CD4-positive, alpha-beta T cell (primary cell): ENCODE results near the gene S100A6. TPM values are rescaled to one million over a fixed set of nuclear protein-coding genes. Genes with fewer than 3 reads are reported as not detected.
"Not testable (repeated sequence)": the region's sequence is repeated elsewhere in the genome, so short reads cannot be mapped to it uniquely, and the experiment has no call there.

Experiments used
- ATAC-seq: fragments of 200-7000 bp; cut with Tn5 transposase; one replicate; pipeline ENCODE4 v1.10.0; 2022; ENCODE audit warnings: mild to moderate bottlenecking; ENCODE audit not compliant: poor library complexity
- CTCF ChIA-PET: fragments of 350-600 bp; sonication (Branson Sonifier 250); formaldehyde crosslinking; loops from one replicate; lab custom pipeline; 2021; ENCODE audit warnings: antibody characterized with exemption, inconsistent platforms; lab: Charles Lee
- POLR2A ChIA-PET: fragments of 350-600 bp; sonication (Branson Sonifier 250); formaldehyde crosslinking; loops from one replicate; lab custom pipeline; 2021; ENCODE audit warnings: antibody characterized with exemption, inconsistent platforms; lab: Charles Lee
- DNase-seq, 14 experiments: peaks; one replicate each; pipeline ENCODE4 v3.0.0-alpha.2; 2013 to 2020; ENCODE audit warnings: mixed read lengths in 2 of 14
- H3K27ac ChIP-seq, 2 donors: one replicate each; pipeline versions ENCODE4 v1.5.1 to v1.7.0; 2013; ENCODE audit warnings: low read length in 2 of 2, low read depth in 1 of 2, mild to moderate bottlenecking in 1 of 2
- H3K27me3 ChIP-seq, 2 experiments: 1 replicate in 1 of 2; 2 replicates in 1 of 2; pipeline versions ENCODE4 v1.6.1 to v1.7.0; 2013; ENCODE audit warnings: low read length in 2 of 2, control low read depth in 1 of 2, mild to moderate bottlenecking in 1 of 2, moderate library complexity in 1 of 2; ENCODE audit not compliant: insufficient read depth in 2 of 2, control insufficient read depth in 1 of 2
- H3K36me3 ChIP-seq: one replicate; pipeline ENCODE4 v1.6.1; 2013; ENCODE audit warnings: low read length, control low read depth; ENCODE audit not compliant: insufficient read depth
- H3K4me1 ChIP-seq: one replicate; pipeline ENCODE4 v1.6.1; 2013; ENCODE audit warnings: low read length, control low read depth; ENCODE audit not compliant: insufficient read depth
- H3K4me3 ChIP-seq: one replicate; pipeline ENCODE4 v1.5.1; 2013; ENCODE audit warnings: mild to moderate bottlenecking, low read length, moderate library complexity
- H3K9me3 ChIP-seq, 2 experiments: 1 replicate in 1 of 2; 2 replicates in 1 of 2; pipeline versions ENCODE4 v1.6.1 to v1.7.0; 2013; ENCODE audit warnings: low read length in 2 of 2, mild to moderate bottlenecking in 2 of 2, control low read depth in 1 of 2, moderate library complexity in 1 of 2; ENCODE audit not compliant: control insufficient read depth in 1 of 2, insufficient read depth in 1 of 2
- H3K27ac Mint-ChIP-seq: one replicate; pipeline ENCODE4 v1.8.0; 2020; ENCODE audit warnings: mixed read lengths
- H3K27me3 Mint-ChIP-seq: one replicate; pipeline ENCODE4 v1.8.0; 2021; ENCODE audit warnings: mixed read lengths
- H3K36me3 Mint-ChIP-seq: one replicate; pipeline ENCODE4 v1.8.0; 2021; ENCODE audit warnings: low read depth, mixed read lengths
- H3K4me1 Mint-ChIP-seq: one replicate; pipeline ENCODE4 v1.8.0; 2021; ENCODE audit warnings: low read depth, mixed read lengths
- H3K4me3 Mint-ChIP-seq: one replicate; pipeline ENCODE4 v1.8.0; 2020; ENCODE audit warnings: mild to moderate bottlenecking, mixed read lengths
- H3K9me3 Mint-ChIP-seq: one replicate; pipeline ENCODE4 v1.8.0; 2020; ENCODE audit warnings: mixed read lengths
- intact Hi-C, 2 experiments: fragments of 100-400 bp; cut with DNase I in 1 of 2; cut with micrococcal nuclease in 1 of 2; formaldehyde crosslinking; loops; one replicate each; pipeline versions ENCODE4 v1.15.1 to v1.9.0; 2023 to 2025; cut with DNase I, micrococcal nuclease
- total RNA-seq, 174 experiments: library from RNA in 2 of 174; stranded (reverse) in 2 of 174; gene quantifications; one replicate each; pipeline ENCODE4 v1.2.3 and lab custom pipeline; 2021 to 2026
- TF ChIP-seq, protein P1 (sequence below): fragments of 200-600 bp; IDR thresholded peaks from one replicate; pipeline ENCODE4 v1.8.0; 2022; ENCODE audit warnings: antibody characterized with exemption, mild to moderate bottlenecking

The S100A6 gene
- total RNA-seq, 2 experiments from 2014 or later: 172 to 175 TPM

DNA sequence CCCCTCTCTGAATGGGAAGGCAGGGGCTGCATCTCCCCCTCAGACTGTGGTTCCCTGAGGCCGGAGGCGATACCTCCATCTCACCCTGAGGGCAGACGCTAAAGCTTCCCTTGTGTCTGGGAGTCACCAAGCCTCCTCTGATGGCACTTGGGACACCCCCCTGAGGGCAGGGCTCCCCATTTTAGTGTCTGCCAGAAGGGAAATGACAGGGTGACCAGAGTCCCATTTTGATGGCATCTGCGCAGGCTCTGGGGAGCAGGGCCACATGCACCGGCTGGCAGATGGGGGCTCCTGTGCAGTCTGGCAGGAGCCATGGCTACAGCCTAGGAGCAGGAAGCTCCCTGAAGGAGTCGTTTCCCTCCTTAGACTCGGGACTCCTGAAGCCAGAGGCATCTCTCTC lies 28.2 kb upstream of the S100A6 start:
- no peaks in the 10 kb centered on the region for H3K9me3 Mint-ChIP-seq
- no peak overlapping the region for H3K4me3 Mint-ChIP-seq
- Histone ChIP-seq H3K4me1 (peaks cover 38% of the 10 kb centered on the region), H3K27ac (no peak overlapping the region), H3K36me3 (no peaks in the 10 kb centered on the region), H3K27me3 (no peaks in the 10 kb centered on the region), H3K4me3 (no peak overlapping the region), H3K9me3 (no peaks in the 10 kb centered on the region)
- POLR2A ChIA-PET: interaction anchor here (0.8 to 1.9 kb wide), 3 partner anchors 19 to 32 kb away, joined by 3 to 7 read pairs (median 4); partner anchors contain the start of gene S100A6
- intact Hi-C loops: no loop called here
- TF ChIP-seq, protein P1, sequence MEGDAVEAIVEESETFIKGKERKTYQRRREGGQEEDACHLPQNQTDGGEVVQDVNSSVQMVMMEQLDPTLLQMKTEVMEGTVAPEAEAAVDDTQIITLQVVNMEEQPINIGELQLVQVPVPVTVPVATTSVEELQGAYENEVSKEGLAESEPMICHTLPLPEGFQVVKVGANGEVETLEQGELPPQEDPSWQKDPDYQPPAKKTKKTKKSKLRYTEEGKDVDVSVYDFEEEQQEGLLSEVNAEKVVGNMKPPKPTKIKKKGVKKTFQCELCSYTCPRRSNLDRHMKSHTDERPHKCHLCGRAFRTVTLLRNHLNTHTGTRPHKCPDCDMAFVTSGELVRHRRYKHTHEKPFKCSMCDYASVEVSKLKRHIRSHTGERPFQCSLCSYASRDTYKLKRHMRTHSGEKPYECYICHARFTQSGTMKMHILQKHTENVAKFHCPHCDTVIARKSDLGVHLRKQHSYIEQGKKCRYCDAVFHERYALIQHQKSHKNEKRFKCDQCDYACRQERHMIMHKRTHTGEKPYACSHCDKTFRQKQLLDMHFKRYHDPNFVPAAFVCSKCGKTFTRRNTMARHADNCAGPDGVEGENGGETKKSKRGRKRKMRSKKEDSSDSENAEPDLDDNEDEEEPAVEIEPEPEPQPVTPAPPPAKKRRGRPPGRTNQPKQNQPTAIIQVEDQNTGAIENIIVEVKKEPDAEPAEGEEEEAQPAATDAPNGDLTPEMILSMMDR: no peak
- DNase-seq: no peak
- CTCF ChIA-PET: interaction anchor here (1.5 kb wide), 1 partner anchor 31 kb away, joined by 8 read pairs; no protein-coding TSS in a partner anchor
- H3K27ac Mint-ChIP-seq: no peak overlapping the region
- no peaks in the 10 kb centered on the region for H3K27me3 Mint-ChIP-seq
- H3K36me3 Mint-ChIP-seq: no peaks in the 10 kb centered on the region
- ATAC-seq: no peak
- peaks cover 32% of the 10 kb centered on the region for H3K4me1 Mint-ChIP-seq

DNA sequence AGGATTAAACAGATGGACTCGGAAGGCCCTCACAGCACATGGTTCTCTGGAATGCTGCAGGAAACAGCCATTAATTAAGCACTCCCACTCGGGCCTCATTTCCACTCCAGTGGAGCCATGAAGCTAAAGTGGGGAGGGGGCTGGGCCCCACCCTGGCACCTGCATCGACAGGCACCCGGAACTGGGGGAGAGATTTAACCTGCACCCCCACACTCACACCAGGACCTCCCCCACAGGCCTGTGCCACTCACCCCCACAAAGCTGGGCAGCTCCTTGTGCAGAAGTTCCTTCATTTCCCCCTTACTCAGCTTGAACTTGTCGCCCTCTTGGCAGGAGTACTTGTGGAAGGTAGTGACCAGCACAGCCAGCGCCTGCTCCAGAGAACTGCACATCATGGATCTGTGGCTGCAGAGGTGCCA lies 27.7 kb upstream of the S100A6 start:
- Mint-ChIP-seq H3K4me1 (peaks cover 28% of the 10 kb centered on the region), H3K36me3 (no peaks in the 10 kb centered on the region), H3K4me3 (no peak overlapping the region), H3K27me3 (no peaks in the 10 kb centered on the region), H3K9me3 (no peaks in the 10 kb centered on the region), H3K27ac (no peak overlapping the region)
- H3K36me3 ChIP-seq: no peaks in the 10 kb centered on the region
- H3K9me3 ChIP-seq: no peaks in the 10 kb centered on the region
- DNase-seq (no peak), ATAC-seq (no peak)
- ChIA-PET POLR2A (interaction anchor here (0.8 to 1.9 kb wide), 3 partner anchors 19 to 31 kb away, joined by 3 to 7 read pairs (median 4); partner anchors contain the start of gene S100A6), CTCF (interaction anchor here (1.5 kb wide), 1 partner anchor 31 kb away, joined by 8 read pairs; no protein-coding TSS in a partner anchor)
- TF ChIP-seq, protein P1: no peak
- no peak overlapping the region for H3K27ac ChIP-seq
- peaks cover 33% of the 10 kb centered on the region for H3K4me1 ChIP-seq
- intact Hi-C loops: no loop called here
- H3K27me3 ChIP-seq: no peaks in the 10 kb centered on the region
- H3K4me3 ChIP-seq: no peak overlapping the region

DNA sequence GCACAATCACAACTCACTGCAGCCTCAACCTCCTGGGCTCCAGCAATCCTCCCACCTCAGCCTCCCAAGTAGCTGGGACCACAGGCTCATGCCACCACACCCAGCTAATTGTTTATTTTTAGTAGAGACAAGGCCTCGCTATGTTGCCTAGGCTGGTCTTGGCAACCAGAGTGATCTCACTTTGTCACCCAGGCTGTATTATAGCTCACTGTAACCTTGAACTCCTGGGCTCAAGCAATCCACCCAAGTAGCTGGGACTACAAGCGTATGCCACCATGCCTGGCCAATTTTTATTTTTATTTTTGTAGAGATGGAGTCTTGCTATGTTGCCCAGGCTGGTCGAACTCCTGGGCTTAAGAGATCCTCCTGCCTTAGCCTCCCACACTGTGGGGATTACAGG lies 26.2 kb upstream of the S100A6 start:
- not testable (repeated sequence) for DNase-seq

More for the DNA sequence above, 26.2 kb upstream of the S100A6 start:
- H3K4me3 ChIP-seq, H3K9me3 ChIP-seq, intact Hi-C loops, H3K27ac ChIP-seq, H3K36me3 Mint-ChIP-seq, ATAC-seq, H3K4me3 Mint-ChIP-seq, H3K36me3 ChIP-seq, H3K27me3 Mint-ChIP-seq, CTCF ChIA-PET, H3K9me3 Mint-ChIP-seq, H3K27ac Mint-ChIP-seq, H3K27me3 ChIP-seq: not testable (repeated sequence)
- POLR2A ChIA-PET: interaction anchor here (1.0 to 1.2 kb wide), 2 partner anchors 17 to 26 kb away, joined by 3 to 4 read pairs; partner anchors contain the start of genes S100A4 and S100A6
- H3K4me1 ChIP-seq: peaks cover 19% of the 10 kb centered on the region
- peaks cover 15% of the 10 kb centered on the region for H3K4me1 Mint-ChIP-seq
